HEK293 (cell line): Measurements from ENCODE around the gene SEC22C.

Experiments used
- CTCF ChIP-seq: fragments of 450-650 bp; formaldehyde crosslinking; IDR thresholded peaks from 2 replicates; pipeline ENCODE4 v1.5.1; 2016; ENCODE audit warnings: missing biosample characterization, missing genetic modification characterization
- ELK4 ChIP-seq: IDR thresholded peaks from 2 replicates; pipeline ENCODE4 v1.6.1; 2011; ENCODE audit warnings: mild to moderate bottlenecking, low read depth, low read length, borderline replicate concordance
- ZBTB21 ChIP-seq: fragments of 450-650 bp; formaldehyde crosslinking; IDR thresholded peaks from 2 replicates; pipeline ENCODE4 v1.5.1; 2017; ENCODE audit warnings: missing biosample characterization, missing genetic modification characterization
- ZEB2 ChIP-seq: fragments of 450-650 bp; formaldehyde crosslinking; IDR thresholded peaks from 2 replicates; pipeline ENCODE4 v1.5.1; 2016; ENCODE audit warnings: missing biosample characterization, missing genetic modification characterization
- ZFP41 ChIP-seq: fragments of 450-650 bp; formaldehyde crosslinking; IDR thresholded peaks from 2 replicates; pipeline ENCODE4 v1.5.1; 2016; ENCODE audit warnings: missing biosample characterization, missing genetic modification characterization, borderline replicate concordance
- ZNF132 ChIP-seq: fragments of 450-650 bp; formaldehyde crosslinking; IDR thresholded peaks from 2 replicates; pipeline ENCODE4 v1.5.1; 2017; ENCODE audit warnings: missing biosample characterization, missing genetic modification characterization, borderline replicate concordance
- ZNF138 ChIP-seq: fragments of 450-650 bp; formaldehyde crosslinking; IDR thresholded peaks from 2 replicates; pipeline ENCODE4 v1.5.1; 2016; ENCODE audit warnings: missing biosample characterization, missing genetic modification characterization, borderline replicate concordance
- ZNF174 ChIP-seq: fragments of 450-650 bp; formaldehyde crosslinking; IDR thresholded peaks from 2 replicates; pipeline ENCODE4 v1.5.0; 2017; ENCODE audit warnings: missing biosample characterization, mild to moderate bottlenecking, missing genetic modification characterization
- ZNF175 ChIP-seq: fragments of 450-650 bp; formaldehyde crosslinking; IDR thresholded peaks from 2 replicates; pipeline ENCODE4 v1.5.1; 2016; ENCODE audit warnings: missing biosample characterization, missing genetic modification characterization
- ZNF184 ChIP-seq: fragments of 450-650 bp; IDR thresholded peaks from 2 replicates; pipeline ENCODE4 v1.5.1; 2018; ENCODE audit warnings: missing biosample characterization, mild to moderate bottlenecking, missing genetic modification characterization
- ZNF449 ChIP-seq: fragments of 450-650 bp; formaldehyde crosslinking; IDR thresholded peaks from 2 replicates; pipeline ENCODE4 v1.5.1; 2017; ENCODE audit warnings: missing biosample characterization, mild to moderate bottlenecking, missing genetic modification characterization, moderate library complexity

- no peak for TF ChIP-seq ZNF174 (tag by site-specific recombination)
- TF ChIP-seq ZNF184 (tag by site-specific recombination) = no peak
- no peak for TF ChIP-seq CTCF
- no peak for TF ChIP-seq ZEB2 (tag by site-specific recombination)
- TF ChIP-seq ZNF175 (tag by site-specific recombination) = no peak
- no peak for TF ChIP-seq ZFP41
- TF ChIP-seq ELK4 = no peak
- TF ChIP-seq ZNF449 = no peak
- no peak for TF ChIP-seq ZNF138 (tag by site-specific recombination)
- no peak for TF ChIP-seq ZNF132 (tag by site-specific recombination)
- no peak for TF ChIP-seq ZBTB21 (tag by site-specific recombination)
These were observed 65.3 kb downstream of the SEC22C start for GRCh38 chr3:42516443-42516842.
